Lower leg skin (tissue), 4 donors: ENCODE results near the gene APRT. TPM values are rescaled to one million over a fixed set of nuclear protein-coding genes. Genes with fewer than 3 reads are reported as not detected.

Source experiments
- DNase-seq, 2 donors: peaks; one replicate each; pipeline ENCODE4 v3.0.0-alpha.2; 2019; ENCODE audit warnings: low spot score in 2 of 2
- H3K4me3 ChIP-seq: fragments of 200-600 bp; sonication (generic); 2 replicates; pipeline ENCODE4 v1.5.1; 2017; ENCODE audit warnings: mild to moderate bottlenecking, low read depth; ENCODE audit not compliant: poor library complexity, severe bottlenecking
- POLR2A ChIP-seq, 2 donors: fragments of 450-650 bp; IDR thresholded peaks; one replicate each; pipeline ENCODE4 v1.6.1; 2016 to 2017; ENCODE audit warnings: antibody characterized with exemption in 2 of 2, mild to moderate bottlenecking in 1 of 2, moderate library complexity in 1 of 2
- WGBS, 2 donors: methylation state at CpG; one replicate each; pipeline ENCODE4 v1.1.5; 2018; 5-methylcytosine and 5-hydroxymethylcytosine counted together
- intact Hi-C: fragments of 100-400 bp; cut with DNase I; formaldehyde crosslinking; loops from one replicate; pipeline ENCODE4 v1.15.0; 2023; ENCODE audit warnings: low total_unique reads
- total RNA-seq, 4 donors: library from RNA; depleted of rRNA; stranded (reverse); fragments of >200 nt; gene quantifications; one replicate each; pipeline ENCODE4 v1.1.0, GENCODE V29; 2016
- TF ChIP-seq, protein P1 (sequence below), 3 donors: fragments of 450-650 bp; IDR thresholded peaks; one replicate each; pipeline ENCODE4 v1.5.1; 2016; ENCODE audit warnings: antibody characterized with exemption in 3 of 3, mild to moderate bottlenecking in 3 of 3, moderate library complexity in 2 of 3

APRT gene
- total RNA-seq, 4 donors from 2014 or later: 276 to 310 (median 291) TPM

DNA sequence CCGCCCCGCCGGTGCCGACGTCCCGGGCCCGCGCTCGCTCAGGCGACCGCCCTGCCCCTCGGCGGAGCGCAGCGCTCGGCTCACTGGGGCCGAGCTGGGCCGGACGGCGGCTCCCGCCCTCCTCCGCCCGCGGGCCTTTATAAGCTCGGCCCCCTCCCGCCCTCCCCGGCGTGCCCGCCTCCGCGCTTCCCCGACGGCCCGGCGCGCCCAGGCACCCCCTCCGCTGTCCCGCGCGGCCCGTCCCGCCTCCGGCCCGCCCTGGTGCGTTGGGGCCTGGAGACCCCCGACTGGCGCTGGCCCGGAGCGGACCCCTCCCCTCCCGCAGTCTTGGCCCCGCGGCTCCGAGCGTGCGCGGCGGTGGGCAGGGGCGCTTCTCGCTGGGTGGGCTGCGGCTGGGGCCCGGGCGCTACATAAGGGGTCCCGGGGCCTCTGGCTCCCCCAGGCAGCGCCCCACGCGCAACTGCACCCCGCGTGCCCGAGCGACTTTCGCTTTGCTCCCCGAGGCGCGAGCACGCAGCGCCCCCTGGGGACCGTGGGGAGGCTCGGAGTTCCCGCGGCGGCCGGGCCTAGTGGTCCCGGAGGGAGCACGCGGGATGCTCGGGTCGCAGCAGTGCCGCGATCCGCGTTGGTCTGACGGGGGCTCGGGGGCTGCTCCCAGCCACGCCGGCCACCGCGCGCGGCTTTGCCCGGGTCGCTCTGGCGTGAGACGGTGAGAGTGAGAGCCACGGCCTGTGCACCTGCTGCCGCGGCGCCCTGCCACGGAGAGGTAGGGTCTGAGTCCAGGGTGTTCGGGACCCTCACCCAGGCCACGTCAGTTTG, 26.4 kb downstream of the APRT start, which contains the start of gene PIEZO1:
Gene PIEZO1, minus strand, starts transcription at position 115 of the 819 bp plus-strand sequence. CDS start 256 bp downstream, outside the sequence.
- peak within 1 kb of the TSS; percentile 69 for H3K4me3 ChIP-seq
- peak in 1 of 2 donors; percentile 93 for DNase-seq
- no peak for TF ChIP-seq POLR2A (IDR thresholded peaks at IDR 0.05)
- TF ChIP-seq, protein P1, sequence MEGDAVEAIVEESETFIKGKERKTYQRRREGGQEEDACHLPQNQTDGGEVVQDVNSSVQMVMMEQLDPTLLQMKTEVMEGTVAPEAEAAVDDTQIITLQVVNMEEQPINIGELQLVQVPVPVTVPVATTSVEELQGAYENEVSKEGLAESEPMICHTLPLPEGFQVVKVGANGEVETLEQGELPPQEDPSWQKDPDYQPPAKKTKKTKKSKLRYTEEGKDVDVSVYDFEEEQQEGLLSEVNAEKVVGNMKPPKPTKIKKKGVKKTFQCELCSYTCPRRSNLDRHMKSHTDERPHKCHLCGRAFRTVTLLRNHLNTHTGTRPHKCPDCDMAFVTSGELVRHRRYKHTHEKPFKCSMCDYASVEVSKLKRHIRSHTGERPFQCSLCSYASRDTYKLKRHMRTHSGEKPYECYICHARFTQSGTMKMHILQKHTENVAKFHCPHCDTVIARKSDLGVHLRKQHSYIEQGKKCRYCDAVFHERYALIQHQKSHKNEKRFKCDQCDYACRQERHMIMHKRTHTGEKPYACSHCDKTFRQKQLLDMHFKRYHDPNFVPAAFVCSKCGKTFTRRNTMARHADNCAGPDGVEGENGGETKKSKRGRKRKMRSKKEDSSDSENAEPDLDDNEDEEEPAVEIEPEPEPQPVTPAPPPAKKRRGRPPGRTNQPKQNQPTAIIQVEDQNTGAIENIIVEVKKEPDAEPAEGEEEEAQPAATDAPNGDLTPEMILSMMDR (IDR thresholded peaks at IDR 0.05): peak in 1 of 3 donors; percentile 66
- intact Hi-C loops: loop anchor here (5.0 kb wide), 1 partner anchor 48 kb away; no protein-coding TSS in a partner anchor
- WGBS, 2 donors: 3 to 5% methylated on average over 18 to 35 of the region's 110 CpGs

DNA sequence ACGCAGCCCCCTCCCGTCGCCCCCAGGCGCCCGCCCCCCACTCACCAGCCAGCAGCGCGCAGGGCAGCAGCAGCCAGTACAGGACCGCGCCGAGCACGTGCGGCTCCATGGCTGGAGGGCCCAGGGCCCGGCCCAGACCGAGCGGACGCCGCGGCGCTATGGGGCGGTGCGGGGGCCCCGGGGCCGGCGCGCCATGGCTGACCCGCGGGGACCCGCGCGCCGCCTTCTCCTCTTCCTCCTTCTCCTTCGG, 26.9 kb downstream of the APRT start:
- intact Hi-C loops: loop anchor here (5.0 kb wide), 1 partner anchor 47 kb away; no protein-coding TSS in a partner anchor
- TF ChIP-seq, protein P1 (IDR thresholded peaks at IDR 0.05): no peak
- TF ChIP-seq POLR2A (IDR thresholded peaks at IDR 0.05): no peak
- peak overlapping the region; percentile 69 for H3K4me3 ChIP-seq
- no peak for DNase-seq
- 1 to 2% methylated on average over 20 of the region's 32 CpGs for WGBS, 2 donors

DNA sequence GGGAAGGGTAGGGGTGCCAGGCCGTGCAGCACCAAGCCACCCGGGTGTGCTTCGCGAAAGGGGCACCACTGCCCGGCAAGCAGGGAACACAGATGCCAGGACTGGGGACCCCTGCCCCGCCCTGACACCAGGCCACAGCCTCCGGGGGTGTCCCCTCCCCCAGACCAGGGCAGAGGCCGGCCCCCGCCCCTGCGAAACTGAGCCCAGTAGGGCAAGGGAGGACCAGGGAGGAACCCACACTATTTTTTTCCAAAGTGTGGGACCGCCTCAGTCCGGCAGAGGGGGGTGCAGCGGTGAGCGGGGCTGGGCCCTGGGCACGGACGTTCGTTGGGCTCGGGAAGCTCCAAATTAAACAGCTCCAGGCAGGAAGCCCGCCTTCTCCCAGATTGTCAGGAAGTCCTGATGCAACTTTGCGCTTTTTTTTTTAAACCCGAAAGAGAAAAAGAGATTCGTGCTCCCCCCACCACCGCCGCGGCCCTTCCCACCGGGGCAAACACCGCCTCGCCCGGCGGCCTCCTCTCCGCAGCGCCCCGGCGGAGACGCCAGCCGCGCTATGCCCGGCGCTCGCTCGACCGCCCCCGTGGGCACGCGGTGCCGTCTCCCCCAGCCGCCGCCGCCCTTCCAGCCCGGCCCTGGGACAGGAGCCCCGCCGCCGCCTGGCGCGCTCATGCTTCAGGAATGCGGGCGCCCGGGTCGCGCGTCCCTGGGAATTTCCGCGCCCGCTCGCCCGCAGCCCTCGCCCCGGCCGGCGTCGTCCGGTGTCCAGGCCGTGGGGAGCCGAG, 27.5 kb downstream of the APRT start:
- WGBS, 2 donors: 1% methylated on average over 36 to 70 of the region's 74 CpGs
- H3K4me3 ChIP-seq: peak overlapping the region; percentile 69
- intact Hi-C loops: no loop called here
- peak in 1 of 2 donors; percentile 95 for DNase-seq
- TF ChIP-seq POLR2A (IDR thresholded peaks at IDR 0.05): no peak
- TF ChIP-seq, protein P1 (IDR thresholded peaks at IDR 0.05): no peak

DNA sequence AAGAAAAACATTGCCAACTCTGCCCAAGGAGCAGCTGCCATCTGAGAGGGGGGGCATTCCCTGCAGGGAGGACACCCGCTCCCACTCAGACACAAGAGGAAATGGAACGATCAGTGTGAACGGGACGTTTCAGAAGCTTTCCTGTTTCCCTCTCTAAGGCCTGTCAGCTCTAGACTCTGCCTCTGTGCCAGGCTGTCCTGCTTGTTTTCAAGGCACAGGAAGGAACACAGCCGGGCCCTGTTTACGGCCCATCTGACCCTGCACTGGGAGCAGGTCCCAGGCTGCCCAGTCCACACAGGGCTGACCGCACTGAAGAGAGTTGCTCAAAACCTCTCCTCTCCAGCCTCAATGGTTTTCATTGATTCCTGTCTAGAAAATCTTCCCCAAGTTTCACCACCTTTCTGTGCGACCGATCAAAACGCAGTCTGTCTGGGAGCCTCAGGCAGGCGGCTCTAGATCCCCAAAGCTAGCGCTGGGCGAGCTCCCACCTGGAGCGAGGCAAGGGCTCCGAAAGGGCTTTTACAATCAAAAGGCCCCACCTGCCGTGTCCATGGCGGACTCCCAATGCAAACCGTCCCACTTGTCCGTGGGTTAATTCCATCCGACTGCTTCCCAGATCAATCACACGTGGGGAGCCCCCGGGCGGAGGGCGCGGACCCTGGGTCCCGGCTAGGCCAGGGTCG, 28.2 kb downstream of the APRT start:
- peak overlapping the region; percentile 69 for H3K4me3 ChIP-seq
- WGBS, 2 donors: 18 to 23% methylated on average over 20 to 27 of the region's 27 CpGs
- TF ChIP-seq, protein P1 (IDR thresholded peaks at IDR 0.05): no peak
- no peak for TF ChIP-seq POLR2A (IDR thresholded peaks at IDR 0.05)
- intact Hi-C loops: no loop called here
- DNase-seq: no peak

DNA sequence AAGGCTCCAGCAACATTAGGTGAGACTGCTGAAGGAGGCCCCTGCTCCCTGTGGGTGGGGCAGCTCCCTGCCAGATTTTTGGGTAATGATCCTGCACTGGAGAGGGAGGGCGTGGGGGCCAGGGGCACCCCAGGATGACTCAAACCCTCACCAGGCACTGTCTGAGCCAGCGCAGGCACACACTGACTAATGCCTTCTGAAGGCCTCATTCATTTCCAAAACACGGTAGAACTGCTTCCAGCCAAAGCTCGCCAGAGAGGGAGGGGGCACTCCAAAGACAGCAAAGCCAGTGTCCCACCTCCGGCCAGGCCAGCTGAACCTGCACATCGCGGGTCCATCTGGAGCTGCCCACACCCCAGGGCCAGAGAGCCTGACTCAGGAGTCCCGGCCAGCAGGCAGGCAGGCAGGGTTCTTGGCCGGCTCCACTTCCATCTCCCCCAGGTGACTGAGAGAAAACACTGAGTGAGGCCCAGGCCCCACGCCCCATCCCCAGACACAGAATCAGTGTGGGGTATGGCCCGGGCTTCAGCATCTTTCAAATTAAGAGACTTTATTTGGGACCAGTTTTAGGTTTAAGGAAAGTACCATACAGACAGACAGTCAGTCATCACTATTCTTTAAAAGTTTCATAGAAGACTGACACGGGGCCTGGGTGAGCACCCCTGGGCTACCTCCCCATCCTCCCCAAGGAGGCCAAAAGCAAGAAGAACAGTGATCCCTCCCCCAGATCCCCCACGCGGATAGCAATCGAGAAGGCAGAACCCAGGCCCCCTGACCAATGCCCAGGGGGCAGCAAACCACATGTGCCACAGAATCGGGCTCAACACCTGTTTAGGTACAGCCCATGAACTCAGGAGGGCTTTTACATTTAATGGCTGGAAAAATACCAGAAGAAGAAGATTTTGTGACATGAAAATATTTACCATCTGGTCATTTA, 29.0 kb downstream of the APRT start:
- TF ChIP-seq POLR2A (IDR thresholded peaks at IDR 0.05): no peak
- TF ChIP-seq, protein P1 (IDR thresholded peaks at IDR 0.05): no peak
- DNase-seq: no peak
- intact Hi-C loops: no loop called here
- H3K4me3 ChIP-seq: no peak overlapping the region
- WGBS, 2 donors: 25 to 28% methylated on average over 15 to 16 of the region's 16 CpGs
